ENCODE data around the gene NDUFB10. TPM values are rescaled to one million over a fixed set of nuclear protein-coding genes. Genes with fewer than 3 reads are reported as not detected.

The NDUFB10 gene
- total RNA-seq: 126 TPM in 2 replicates
- long read RNA-seq, transcript NDUFB10-201 (4 exons, 705 nt): major isoform, 12 of 14 reads
- long read RNA-seq, partial matches to known transcripts: 1 of 14 reads
- long read RNA-seq, other reads (novel, unspliced or antisense): 0 of 14 reads

DNA sequence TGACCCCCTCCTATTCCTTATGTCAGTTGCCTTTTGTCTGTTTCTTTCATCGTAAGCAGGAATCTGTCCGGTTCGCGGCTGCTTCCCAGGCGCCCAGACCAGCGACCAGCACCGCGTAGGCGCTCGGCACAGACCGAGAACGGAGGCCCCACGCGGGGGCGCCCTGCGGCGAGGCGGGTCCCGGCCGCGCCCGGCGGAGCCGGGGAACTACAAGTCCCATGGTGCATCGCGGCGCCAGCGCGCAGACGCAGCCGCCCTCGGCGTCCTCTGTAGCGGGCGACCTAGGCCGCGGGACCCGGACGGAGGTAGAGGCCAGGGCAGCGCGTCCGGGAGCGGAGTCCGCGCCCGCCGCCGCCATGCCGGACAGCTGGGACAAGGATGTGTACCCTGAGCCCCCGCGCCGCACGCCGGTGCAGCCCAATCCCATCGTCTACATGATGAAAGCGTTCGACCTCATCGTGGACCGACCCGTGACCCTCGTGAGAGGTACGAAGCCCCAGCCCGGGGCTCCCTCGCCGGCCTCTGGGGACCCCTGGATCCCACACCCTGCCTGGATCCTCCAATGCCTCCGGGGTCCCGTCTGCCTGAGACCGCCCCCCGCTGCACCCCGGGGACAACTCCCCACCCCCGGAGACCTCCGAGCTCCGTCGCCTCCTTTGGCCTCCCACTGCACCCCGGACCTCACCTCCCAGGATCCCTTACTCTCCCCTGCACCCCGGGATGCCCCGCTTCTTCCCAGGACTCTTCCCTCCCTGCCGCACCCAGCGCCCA, at the start of gene NDUFB10:
NDUFB10 (plus strand) TSS at position 270 of the 771 bp plus-strand sequence; CDS start at position 357, 87 bp downstream.
- TF ChIP-seq, protein P1, sequence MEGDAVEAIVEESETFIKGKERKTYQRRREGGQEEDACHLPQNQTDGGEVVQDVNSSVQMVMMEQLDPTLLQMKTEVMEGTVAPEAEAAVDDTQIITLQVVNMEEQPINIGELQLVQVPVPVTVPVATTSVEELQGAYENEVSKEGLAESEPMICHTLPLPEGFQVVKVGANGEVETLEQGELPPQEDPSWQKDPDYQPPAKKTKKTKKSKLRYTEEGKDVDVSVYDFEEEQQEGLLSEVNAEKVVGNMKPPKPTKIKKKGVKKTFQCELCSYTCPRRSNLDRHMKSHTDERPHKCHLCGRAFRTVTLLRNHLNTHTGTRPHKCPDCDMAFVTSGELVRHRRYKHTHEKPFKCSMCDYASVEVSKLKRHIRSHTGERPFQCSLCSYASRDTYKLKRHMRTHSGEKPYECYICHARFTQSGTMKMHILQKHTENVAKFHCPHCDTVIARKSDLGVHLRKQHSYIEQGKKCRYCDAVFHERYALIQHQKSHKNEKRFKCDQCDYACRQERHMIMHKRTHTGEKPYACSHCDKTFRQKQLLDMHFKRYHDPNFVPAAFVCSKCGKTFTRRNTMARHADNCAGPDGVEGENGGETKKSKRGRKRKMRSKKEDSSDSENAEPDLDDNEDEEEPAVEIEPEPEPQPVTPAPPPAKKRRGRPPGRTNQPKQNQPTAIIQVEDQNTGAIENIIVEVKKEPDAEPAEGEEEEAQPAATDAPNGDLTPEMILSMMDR (IDR thresholded peaks at IDR 0.05): peak; percentile 55
- Mint-ChIP-seq H3K36me3 (ENCODE audit: unreplicated experiment) (peaks cover 14% of the 10 kb centered on the region), H3K4me3 (ENCODE audit: unreplicated experiment) (peak within 1 kb of the TSS; percentile 96), H3K9me3 (ENCODE audit: unreplicated experiment) (no peaks in the 10 kb centered on the region), H3K27me3 (ENCODE audit: unreplicated experiment) (no peaks in the 10 kb centered on the region), H3K27ac (ENCODE audit: unreplicated experiment) (peak within 1 kb of the TSS; percentile 76), H3K4me1 (ENCODE audit: unreplicated experiment) (peaks cover 34% of the 10 kb centered on the region)
- peak; percentile 95 for DNase-seq (ENCODE audit: extremely low spot score, unreplicated experiment)

DNA sequence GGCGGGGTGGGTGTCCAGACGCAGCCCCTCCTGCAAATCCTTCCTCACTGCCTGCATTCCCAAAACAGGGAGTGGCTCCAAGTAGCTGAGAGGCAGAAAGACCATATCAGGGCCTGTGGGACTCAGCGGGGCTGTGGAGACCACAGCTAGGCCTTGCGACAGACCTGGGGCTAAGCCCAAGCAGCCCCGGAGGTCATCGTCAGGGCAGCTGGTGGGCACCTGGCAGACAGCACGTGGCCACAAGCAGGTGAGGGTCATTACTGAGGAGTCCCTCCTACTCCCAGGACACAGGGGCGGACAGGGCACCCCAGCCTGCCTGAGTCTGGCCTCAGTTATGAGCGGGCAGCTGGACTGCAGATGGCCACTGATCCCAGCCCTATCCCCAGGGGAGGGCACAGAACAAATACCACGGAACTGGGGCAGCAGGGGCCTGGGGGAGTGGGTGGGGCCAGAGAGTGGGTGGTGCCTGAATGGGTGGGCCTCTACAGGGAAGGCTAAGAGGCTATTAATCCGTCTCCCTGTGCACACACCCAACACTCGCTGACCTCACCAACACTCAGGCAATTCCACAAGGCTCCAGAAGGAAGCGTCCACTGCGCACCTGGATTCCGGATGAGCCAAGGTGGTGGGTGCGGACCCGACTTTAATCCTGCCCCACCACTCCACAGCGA, 49.6 kb upstream of the NDUFB10 start:
- DNase-seq (ENCODE audit: extremely low spot score, unreplicated experiment): no peak

DNA sequence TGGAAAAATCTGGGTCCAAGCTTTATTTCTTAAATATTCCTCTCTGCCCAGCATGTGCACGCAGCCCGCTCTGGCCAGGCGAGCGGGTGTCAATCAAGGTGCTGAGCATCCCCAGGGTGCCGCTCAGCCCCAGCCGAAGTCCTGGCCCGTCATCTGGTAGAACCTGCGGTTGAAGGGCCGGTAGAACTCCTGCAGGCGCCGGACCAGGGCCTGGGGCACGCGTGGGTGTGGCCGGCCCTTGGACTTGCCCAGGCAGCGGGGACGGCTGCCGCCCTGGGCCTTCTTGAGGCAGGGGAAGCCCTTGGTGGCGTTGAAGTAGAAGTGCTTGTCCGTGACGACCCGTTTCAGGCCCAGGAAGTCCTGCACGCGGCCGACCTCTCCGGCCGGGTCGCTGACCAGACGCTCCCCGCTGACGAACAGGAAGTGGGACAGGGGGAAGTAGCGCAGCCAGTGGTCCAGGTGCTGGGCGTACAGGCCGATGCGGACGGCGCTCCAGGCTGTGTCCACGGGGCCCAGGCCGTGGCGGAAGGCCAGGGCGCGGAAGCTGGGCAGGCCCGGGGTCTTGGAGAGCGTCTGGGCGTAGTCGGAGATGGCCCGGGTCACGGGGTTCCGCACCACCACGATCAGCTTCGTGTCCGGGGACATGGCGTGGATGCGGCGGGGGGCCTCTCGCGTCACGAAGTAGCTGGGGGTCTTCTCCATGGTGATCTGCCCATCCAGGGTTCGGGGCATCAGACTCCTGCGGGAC, 47.7 kb upstream of the NDUFB10 start:
- TF ChIP-seq, protein P1 (IDR thresholded peaks at IDR 0.05): no peak
- Mint-ChIP-seq H3K36me3 (ENCODE audit: unreplicated experiment) (no peaks in the 10 kb centered on the region), H3K9me3 (ENCODE audit: unreplicated experiment) (no peaks in the 10 kb centered on the region), H3K27me3 (ENCODE audit: unreplicated experiment) (peaks cover 17% of the 10 kb centered on the region), H3K27ac (ENCODE audit: unreplicated experiment) (no peak overlapping the region), H3K4me3 (ENCODE audit: unreplicated experiment) (no peak overlapping the region), H3K4me1 (ENCODE audit: unreplicated experiment) (peaks cover 16% of the 10 kb centered on the region)
- no peak for DNase-seq (ENCODE audit: extremely low spot score, unreplicated experiment)

More for the DNA sequence above, 49.6 kb upstream of the NDUFB10 start:
- H3K36me3 Mint-ChIP-seq (ENCODE audit: unreplicated experiment): no peaks in the 10 kb centered on the region
- peaks cover 21% of the 10 kb centered on the region for H3K4me1 Mint-ChIP-seq (ENCODE audit: unreplicated experiment)
- H3K4me3 Mint-ChIP-seq (ENCODE audit: unreplicated experiment): no peak overlapping the region
- no peak overlapping the region for H3K27ac Mint-ChIP-seq (ENCODE audit: unreplicated experiment)
- TF ChIP-seq, protein P1 (IDR thresholded peaks at IDR 0.05): no peak
- H3K27me3 Mint-ChIP-seq (ENCODE audit: unreplicated experiment): peaks cover 3% of the 10 kb centered on the region
- H3K9me3 Mint-ChIP-seq (ENCODE audit: unreplicated experiment): no peaks in the 10 kb centered on the region

DNA sequence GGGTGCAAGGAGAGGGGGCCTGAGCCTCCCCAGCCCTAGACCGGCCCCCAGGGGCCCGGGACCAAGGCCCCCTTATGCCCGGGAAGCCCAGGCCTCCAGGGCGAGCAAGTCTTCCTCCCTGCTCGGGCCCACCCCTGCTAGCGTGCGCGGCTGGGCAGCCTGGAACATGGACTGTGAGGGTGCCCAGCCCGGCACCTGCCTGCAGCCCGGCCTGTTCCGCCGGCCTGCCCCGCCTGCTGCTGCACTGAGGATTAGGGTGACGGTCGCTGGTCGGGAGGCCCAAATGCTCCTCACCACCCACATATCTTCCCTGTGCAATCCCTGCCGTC, 47.2 kb upstream of the NDUFB10 start:
- Mint-ChIP-seq H3K27me3 (ENCODE audit: unreplicated experiment) (peaks cover 23% of the 10 kb centered on the region), H3K36me3 (ENCODE audit: unreplicated experiment) (no peaks in the 10 kb centered on the region), H3K4me3 (ENCODE audit: unreplicated experiment) (no peak overlapping the region), H3K9me3 (ENCODE audit: unreplicated experiment) (no peaks in the 10 kb centered on the region), H3K27ac (ENCODE audit: unreplicated experiment) (no peak overlapping the region), H3K4me1 (ENCODE audit: unreplicated experiment) (peaks cover 12% of the 10 kb centered on the region)
- no peak for DNase-seq (ENCODE audit: extremely low spot score, unreplicated experiment)
- TF ChIP-seq, protein P1 (IDR thresholded peaks at IDR 0.05): no peak
